GM21786 (cell line): ENCODE results near the gene ZNF554.
"Not testable (repeated sequence)": the region's sequence is repeated elsewhere in the genome, so short reads cannot be mapped to it uniquely, and the experiment has no call there.

Source experiments
- ATAC-seq: cut with Tn5 transposase; IDR thresholded peaks from one replicate; pipeline ENCODE4 v1.9.1; 2021; ENCODE audit not compliant: unreplicated experiment

ZNF554 gene

GRCh38 chr19:2865334-2866100, 45.8 kb downstream of the ZNF554 start:
- no peak for ATAC-seq

GRCh38 chr19:2866495-2867024, 46.9 kb downstream of the ZNF554 start:
- ATAC-seq: no peak

DNA sequence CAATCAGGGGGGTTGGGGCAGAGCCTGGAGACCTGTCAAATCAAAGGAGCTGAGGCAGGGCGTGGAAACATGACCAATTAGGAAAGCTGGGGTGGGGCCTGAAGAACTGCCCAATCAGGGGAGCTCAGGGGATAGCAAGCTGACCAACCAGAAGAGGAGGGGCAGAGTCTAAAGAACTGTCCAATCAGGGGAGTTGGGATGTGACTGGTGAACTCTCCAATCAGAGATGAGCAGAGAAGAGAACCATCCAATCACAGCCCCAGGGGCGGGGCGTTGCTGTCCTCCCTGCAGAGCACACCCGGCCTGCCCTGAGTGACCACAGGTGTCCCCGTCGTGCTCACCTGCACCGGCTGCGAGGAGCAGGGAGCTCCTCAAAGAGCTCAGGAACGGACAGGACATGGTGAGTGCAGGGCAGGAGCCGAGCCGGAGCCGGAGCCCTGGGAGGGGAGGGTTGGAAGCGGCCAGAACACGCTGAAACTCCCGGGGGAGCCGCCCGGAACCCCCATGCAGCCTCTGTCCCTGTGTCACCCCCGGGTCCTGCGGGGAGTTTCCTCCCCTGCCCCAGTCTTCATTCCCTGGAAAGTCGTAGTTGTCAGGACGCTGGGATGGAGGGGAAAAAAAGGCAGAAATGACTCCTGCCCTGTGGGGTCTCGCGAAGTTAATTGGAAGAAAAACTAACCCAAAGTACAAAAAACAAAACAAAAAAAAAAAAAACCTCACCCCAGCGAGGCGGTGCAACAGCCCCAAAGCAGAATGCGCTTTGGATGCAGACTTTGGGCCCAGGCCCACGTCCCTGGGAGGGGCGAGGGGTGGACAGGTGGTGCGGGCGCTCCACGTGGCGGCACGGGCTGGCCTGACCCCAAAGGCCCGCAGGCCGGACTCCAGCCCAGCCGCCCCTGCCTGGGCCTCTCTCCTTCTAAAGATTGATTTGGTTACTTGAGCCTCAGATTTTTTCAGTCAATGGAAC, 47.6 kb downstream of the ZNF554 start, which contains the start of gene ZNF556:
Gene ZNF556, plus strand, starts transcription at position 311 of the 967 bp plus-strand sequence. Its CDS starts 87 bp downstream, at position 398.
- ATAC-seq: no peak

DNA sequence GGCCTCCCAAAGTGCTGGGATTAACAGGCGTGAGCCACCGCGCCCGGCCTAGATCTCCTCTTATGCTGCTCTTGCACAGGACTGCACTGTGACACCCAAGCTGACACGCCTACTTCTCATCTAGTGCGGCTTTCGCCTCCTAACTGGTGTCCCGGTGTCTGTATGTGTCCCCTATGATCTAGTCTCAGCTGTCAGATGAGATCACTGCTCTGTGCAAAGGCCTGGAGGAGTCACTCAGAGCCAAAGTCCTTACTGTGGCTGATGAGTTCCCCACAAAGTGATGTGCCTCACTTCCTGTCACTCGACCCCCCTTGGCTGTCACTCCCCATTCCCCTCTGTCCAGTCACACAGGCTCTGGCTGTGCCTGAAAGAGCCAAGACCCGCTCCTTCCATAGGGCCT, 50.0 kb downstream of the ZNF554 start:
- no peak for ATAC-seq

- not testable (repeated sequence) for ATAC-seq
Observed at GRCh38 chr19:2872175-2872574, 52.5 kb downstream of the ZNF554 start.

- no peak for ATAC-seq
Observed at GRCh38 chr19:2877398-2878331, 58.0 kb downstream of the ZNF554 start.

- ATAC-seq: no peak
Observed at GRCh38 chr19:2883686-2884439, 64.2 kb downstream of the ZNF554 start.

DNA sequence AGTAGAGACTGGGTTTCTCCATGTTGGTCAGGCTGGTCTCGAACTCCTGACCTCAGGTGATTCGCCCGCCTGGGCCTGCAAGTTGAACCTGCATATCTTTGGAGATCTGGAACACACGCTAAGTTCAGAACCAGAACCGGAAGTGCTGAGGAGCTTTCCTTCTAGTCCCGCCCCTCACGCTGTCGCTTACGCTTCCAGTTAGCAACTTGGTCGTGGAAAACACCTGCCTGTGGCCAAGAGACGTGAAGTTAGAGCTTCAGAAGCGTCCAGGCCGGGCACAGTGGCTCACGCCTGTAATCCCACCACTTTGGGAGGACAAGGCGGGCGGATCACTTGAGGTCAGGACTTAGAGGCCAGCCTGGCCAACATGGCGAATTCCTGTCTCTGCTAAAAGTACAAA, 66.1 kb downstream of the ZNF554 start:
- ATAC-seq: no peak
